Prostate gland (tissue), 2 donors: ENCODE data around the gene R3HDML.

Experiments
- CTCF ChIP-seq, 4 experiments: fragments of 200-600 bp in 2 of 4; fragments of 450-650 bp in 2 of 4; sonication (generic) in 2 of 4; IDR thresholded peaks; 1 replicate in 3 of 4; 2 replicates in 1 of 4; pipeline ENCODE4 v1.5.1; 2016 to 2019; ENCODE audit warnings: antibody characterized with exemption in 4 of 4, mild to moderate bottlenecking in 2 of 4, moderate library complexity in 2 of 4
- POLR2A ChIP-seq: fragments of 450-650 bp; IDR thresholded peaks from one replicate; pipeline ENCODE4 v1.6.1; 2016; ENCODE audit warnings: antibody characterized with exemption, mild to moderate bottlenecking
- POLR2AphosphoS5 ChIP-seq: sonication (generic); formaldehyde crosslinking; IDR thresholded peaks from one replicate; pipeline ENCODE4 v1.6.1; 2017; ENCODE audit warnings: antibody characterized with exemption

GRCh38 chr20:44344723-44345122 lies 7.9 kb downstream of the R3HDML start:
- TF ChIP-seq POLR2A (no peak), CTCF (IDR thresholded peaks at IDR 0.05) (no peak), POLR2AphosphoS5 (no peak)
